Measurements from ENCODE around the gene C20orf141. TPM values are rescaled to one million over a fixed set of nuclear protein-coding genes. Genes with fewer than 3 reads are reported as not detected.

C20orf141 gene
- total RNA-seq, 6 experiments from 2014 or later: not detected

- Mint-ChIP-seq H3K4me1 (ENCODE audit: low read depth) (peaks cover 4% of the 10 kb centered on the region; the same call in 1 of the 2 replicates), H3K9me3 (no peaks in the 10 kb centered on the region), H3K27ac (no peak overlapping the region), H3K27me3 (ENCODE audit: insufficient read depth) (no peaks in the 10 kb centered on the region), H3K4me3 (no peak overlapping the region), H3K36me3 (ENCODE audit: low read depth) (peaks cover 18% of the 10 kb centered on the region; the same call in 1 of the 2 replicates)
- TF ChIP-seq, protein P1, sequence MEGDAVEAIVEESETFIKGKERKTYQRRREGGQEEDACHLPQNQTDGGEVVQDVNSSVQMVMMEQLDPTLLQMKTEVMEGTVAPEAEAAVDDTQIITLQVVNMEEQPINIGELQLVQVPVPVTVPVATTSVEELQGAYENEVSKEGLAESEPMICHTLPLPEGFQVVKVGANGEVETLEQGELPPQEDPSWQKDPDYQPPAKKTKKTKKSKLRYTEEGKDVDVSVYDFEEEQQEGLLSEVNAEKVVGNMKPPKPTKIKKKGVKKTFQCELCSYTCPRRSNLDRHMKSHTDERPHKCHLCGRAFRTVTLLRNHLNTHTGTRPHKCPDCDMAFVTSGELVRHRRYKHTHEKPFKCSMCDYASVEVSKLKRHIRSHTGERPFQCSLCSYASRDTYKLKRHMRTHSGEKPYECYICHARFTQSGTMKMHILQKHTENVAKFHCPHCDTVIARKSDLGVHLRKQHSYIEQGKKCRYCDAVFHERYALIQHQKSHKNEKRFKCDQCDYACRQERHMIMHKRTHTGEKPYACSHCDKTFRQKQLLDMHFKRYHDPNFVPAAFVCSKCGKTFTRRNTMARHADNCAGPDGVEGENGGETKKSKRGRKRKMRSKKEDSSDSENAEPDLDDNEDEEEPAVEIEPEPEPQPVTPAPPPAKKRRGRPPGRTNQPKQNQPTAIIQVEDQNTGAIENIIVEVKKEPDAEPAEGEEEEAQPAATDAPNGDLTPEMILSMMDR (IDR thresholded peaks at IDR 0.05): no peak
- no peak for DNase-seq
These were observed 30.8 kb downstream of the C20orf141 start for GRCh38 chr20:2845607-2846006.

- no peak overlapping the region for H3K4me3 Mint-ChIP-seq
- H3K36me3 Mint-ChIP-seq (ENCODE audit: low read depth): peaks cover 18% of the 10 kb centered on the region; the same call in 1 of the 2 replicates
- H3K27me3 Mint-ChIP-seq (ENCODE audit: insufficient read depth): no peaks in the 10 kb centered on the region
- no peaks in the 10 kb centered on the region for H3K9me3 Mint-ChIP-seq
- H3K4me1 Mint-ChIP-seq (ENCODE audit: low read depth): no peaks in the 10 kb centered on the region
- no peak for DNase-seq
- TF ChIP-seq, protein P1 (IDR thresholded peaks at IDR 0.05): no peak
- H3K27ac Mint-ChIP-seq: no peak overlapping the region
These were observed 31.9 kb downstream of the C20orf141 start for GRCh38 chr20:2846698-2847097.

GRCh38 chr20:2847802-2848201 is 33.0 kb downstream of the C20orf141 start:
- Mint-ChIP-seq H3K27me3 (ENCODE audit: insufficient read depth) (no peaks in the 10 kb centered on the region; the same call in 1 of the 2 replicates), H3K9me3 (no peaks in the 10 kb centered on the region), H3K4me3 (no peak overlapping the region), H3K36me3 (ENCODE audit: low read depth) (peaks cover 18% of the 10 kb centered on the region; the same call in 1 of the 2 replicates), H3K4me1 (ENCODE audit: low read depth) (no peaks in the 10 kb centered on the region), H3K27ac (no peak overlapping the region)
- TF ChIP-seq, protein P1 (IDR thresholded peaks at IDR 0.05): no peak
- DNase-seq: no peak

- Mint-ChIP-seq H3K4me1 (ENCODE audit: low read depth) (no peaks in the 10 kb centered on the region), H3K4me3 (no peak overlapping the region), H3K9me3 (no peaks in the 10 kb centered on the region), H3K27me3 (ENCODE audit: insufficient read depth) (no peaks in the 10 kb centered on the region; the same call in 1 of the 2 replicates), H3K36me3 (ENCODE audit: low read depth) (peaks cover 7% of the 10 kb centered on the region; the same call in 1 of the 2 replicates), H3K27ac (no peak overlapping the region)
- TF ChIP-seq, protein P1 (IDR thresholded peaks at IDR 0.05): no peak
- no peak for DNase-seq
These were observed 34.7 kb downstream of the C20orf141 start for GRCh38 chr20:2849529-2849928.

DNA sequence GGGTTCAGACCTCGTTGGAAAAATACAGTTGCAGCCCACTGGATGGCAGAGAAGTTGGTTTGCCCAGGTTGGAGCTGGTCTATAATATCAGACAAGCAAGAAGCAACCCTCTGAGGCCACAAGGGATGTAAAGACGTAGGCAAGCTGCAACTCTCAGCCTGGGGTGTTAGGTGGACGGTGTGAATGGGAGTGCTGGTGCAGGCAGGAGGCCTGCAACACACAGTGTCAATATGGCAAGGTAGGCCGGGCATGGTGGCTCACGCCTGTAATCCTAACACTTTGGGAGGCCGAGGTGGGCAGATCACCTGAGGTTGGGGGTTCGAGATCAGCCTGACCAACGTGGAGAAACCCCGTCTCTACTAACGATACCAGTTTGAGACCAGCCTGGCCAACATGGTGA is 36.3 kb downstream of the C20orf141 start:
- TF ChIP-seq, protein P1 (IDR thresholded peaks at IDR 0.05): no peak
- Mint-ChIP-seq H3K27me3 (ENCODE audit: insufficient read depth) (no peaks in the 10 kb centered on the region; the same call in 1 of the 2 replicates), H3K27ac (no peak overlapping the region), H3K4me1 (ENCODE audit: low read depth) (no peaks in the 10 kb centered on the region), H3K9me3 (no peaks in the 10 kb centered on the region), H3K4me3 (no peak overlapping the region), H3K36me3 (ENCODE audit: low read depth) (0 out of 2 replicates have a peak, but pooled peaks cover 4% of the 10 kb centered on the region)
- DNase-seq: no peak
